IPS-11a (cell line): Measurements from ENCODE around the gene EPHA2.

Source experiments
- H3K4me3 ChIP-seq: one replicate; pipeline ENCODE4 v1.5.1; 2013; ENCODE audit warnings: low read depth, low read length, control low read depth

The EPHA2 gene

DNA sequence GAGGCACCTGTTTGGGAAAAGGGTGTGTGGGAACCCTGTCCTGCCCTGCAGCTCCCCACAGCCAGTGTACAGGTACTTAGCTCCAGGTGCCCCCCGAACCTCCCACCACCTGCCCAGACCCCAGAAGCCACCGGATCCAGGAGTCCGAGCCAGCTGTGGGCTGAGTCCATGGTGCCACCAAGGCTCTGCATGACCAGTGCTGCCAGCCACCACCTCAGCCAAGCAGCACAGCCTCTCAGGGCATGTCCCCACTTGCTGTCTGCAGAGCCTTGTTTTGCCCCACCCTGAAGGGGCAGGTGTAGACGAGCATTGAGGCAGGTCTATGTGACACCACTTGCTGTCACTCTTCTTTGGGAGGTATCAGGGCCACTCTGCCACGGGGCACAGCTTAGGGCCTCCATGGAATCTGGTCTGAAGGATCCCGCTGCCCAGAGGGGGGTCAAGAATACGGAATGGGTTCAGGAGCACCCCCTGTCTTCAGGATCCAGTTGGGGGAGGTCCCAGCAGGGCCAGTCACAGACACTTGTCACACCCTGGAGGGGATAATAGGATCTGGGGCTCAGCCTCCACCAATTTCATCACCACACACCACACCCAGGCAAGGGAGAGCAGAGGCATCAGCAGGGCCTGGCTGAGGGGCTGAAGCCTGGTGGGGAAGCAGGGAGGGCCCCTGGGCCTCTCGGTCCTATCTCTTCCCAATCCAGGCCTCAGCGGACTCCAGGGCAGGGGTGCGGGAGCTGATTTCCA, 28.9 kb upstream of the EPHA2 start:
- no peak overlapping the region for H3K4me3 ChIP-seq

DNA sequence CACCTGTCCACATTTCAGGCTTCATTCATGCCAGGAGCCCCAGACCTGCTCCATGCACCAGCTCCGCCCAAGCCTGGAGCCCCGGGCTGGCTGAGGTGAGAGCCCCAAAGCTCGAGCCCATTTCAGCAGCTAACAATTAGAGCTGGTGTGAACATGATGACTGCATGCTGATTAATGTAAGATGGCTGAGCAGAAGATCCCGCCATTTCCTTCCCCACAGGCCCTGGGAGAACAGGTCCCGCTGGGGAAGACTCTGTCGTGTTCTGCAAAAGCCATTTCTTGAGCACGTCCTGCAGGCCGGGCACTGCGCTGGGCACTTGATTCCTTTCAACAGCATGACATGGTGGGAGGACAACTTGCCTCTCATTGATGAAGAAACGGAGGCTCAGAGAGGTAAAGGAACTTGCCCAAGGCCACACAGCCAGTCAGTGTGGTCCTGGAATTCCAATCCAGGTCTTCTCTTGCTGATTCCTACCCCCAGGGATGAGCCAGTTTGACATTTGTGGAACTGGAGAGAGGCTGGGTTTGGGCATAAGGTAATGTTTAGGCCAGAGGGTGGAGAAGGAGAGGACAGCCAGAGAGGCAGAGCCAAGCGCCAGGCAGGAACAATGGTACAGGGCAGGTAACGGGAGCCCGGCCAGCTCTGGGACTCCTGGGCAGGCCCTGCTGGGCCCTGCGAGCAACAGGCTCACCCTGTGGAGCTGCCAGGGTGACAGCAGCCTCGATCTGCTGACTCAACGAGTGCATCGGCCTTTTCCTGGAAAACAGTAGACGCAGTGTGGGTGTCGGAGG, 28.1 kb upstream of the EPHA2 start:
- H3K4me3 ChIP-seq, result no peak overlapping the region

DNA sequence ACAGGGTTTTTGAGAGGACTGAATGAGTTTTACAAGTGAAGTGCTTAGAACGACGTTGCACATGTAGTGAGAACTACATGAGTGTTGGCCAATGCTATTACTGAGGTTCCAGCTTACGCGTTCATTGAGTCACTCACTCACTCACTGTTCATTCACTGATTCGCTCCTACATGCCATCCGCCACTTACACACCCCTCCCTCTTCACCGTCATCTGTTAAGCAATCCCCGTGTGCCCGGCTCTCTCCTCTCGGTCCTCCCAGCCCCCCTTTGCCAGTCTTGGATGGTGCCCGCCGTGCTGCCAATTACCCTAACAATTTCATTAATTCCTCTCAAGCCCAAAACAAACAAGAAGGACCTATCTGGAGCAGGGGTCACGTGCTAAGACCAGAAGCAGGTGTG, 27.3 kb upstream of the EPHA2 start:
- no peak overlapping the region for H3K4me3 ChIP-seq

DNA sequence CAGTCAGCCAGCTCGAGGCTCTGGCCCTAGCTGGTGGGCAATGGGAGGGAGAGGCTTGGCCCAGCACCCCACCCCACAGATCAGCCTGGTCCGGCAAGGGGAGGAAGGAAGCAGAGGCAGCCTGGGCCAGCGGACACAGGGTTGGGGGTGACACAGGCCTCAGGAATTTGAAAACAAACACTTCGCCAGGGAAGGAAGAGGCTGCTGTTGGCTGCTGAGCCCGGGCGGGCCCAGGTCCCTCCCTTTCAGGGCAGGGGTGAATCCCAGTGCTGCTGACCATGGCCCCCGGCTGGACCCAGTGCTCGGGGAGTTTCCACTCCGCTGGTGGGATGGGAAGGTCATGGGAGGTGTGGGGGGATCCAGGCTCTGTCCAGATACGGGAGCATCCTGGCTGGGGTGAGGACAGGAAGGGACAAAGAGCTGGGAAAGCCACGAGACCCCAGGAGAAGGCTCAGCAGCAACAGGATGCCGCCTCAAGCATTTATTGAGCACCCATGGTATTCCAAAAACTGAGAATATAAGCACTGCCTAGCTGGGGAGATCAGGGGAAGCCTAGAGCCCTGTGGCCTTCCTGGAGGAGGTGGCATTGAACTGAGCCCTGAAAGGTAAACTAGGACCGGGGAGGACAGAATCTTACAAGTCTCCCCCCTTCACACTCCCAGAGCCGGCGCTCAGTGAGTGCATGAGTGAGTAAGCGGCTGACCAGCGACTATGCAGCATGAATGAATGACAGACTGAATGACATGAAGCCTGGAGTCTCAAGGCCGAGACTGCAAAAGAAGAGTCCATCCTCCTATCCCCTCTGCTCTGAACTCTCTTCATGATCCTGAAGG, 26.2 kb upstream of the EPHA2 start:
- H3K4me3 ChIP-seq, result no peak overlapping the region

DNA sequence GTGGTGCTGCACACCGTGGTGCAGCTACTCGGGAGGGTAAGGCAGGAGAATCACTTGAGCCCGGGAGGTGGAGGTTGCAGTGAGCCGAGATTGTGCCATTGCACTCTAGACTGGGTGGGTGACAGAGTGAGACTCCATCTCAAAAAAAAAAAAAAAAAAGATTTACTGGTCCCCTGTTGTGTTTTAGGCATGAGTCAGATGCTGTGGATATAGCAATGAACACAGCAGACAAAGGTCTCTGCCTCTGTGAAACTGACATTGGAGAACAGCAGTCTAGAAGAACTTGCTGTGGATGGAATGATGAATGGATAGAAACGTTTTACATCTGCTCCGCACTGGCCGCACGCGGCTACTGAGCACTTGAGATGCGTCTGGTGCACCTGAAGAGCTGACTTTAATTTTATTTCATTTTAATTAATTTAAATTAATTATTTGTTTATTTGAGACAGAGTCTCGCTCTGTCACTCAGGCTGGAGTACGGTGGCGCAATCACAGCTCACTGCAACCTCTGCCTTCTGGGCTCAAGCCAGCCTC, 24.5 kb upstream of the EPHA2 start:
- no peak overlapping the region for H3K4me3 ChIP-seq

DNA sequence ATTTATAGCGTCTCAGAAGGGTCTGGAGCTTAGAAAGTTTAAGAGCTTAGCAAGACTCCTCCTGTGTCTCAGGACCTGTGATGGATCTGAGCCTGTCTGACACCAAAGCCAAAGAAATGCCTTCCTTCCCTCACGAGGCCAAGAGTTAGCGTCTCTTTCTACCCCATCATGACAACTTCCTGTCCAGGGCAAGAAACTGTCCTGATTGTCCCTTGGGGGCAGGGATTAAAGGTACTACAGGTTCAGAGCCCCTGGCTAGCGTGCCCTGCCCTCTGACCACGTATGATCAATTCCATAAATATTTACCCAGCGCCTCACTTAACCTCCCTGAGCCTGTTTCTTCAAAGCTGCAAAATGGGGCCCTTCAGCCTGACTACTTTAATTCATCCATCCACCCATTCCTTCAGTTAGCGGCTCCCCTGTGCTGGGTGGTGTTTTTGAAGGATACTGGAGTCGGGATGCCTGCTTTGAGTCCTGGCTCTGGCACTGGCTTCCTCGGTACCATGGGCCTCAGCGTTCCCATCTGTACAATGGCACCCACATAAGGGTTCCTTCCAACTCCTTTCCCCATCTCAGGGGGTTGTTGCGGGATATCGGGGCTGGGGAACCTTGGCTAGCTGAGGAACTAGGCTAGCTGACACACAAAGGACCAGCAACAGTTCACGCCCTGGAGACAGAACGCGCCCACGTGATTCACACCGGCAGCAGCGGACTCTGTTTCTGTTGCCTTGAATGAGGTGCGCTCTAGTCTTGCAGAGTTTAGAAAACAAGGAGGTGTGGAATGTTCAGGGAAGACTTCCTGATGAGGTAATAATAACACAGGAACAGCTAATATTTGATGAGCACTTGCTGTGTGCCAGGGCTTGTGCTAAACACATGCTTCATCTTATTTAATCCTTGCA, 23.0 kb upstream of the EPHA2 start:
- no peak overlapping the region for H3K4me3 ChIP-seq

DNA sequence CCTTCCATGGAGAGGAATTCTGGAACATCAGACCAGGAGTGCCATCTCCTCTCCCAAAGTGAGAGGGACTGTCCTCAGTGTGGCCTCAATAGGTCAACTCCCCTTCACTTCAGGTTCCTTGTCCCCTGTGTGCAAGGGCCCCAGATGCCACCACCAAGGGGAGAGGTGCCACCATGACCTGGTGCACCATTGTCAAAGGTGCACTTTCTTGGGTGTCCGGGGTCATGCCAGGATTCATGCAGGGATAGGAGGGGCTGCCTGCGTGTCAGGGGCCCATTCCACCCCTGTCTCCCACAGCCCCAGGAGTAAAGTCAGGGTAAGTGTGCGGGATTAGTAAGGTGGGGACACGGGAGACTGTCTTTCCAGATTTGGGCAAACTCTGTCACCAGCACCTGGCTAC, 21.4 kb upstream of the EPHA2 start:
- no peak overlapping the region for H3K4me3 ChIP-seq

DNA sequence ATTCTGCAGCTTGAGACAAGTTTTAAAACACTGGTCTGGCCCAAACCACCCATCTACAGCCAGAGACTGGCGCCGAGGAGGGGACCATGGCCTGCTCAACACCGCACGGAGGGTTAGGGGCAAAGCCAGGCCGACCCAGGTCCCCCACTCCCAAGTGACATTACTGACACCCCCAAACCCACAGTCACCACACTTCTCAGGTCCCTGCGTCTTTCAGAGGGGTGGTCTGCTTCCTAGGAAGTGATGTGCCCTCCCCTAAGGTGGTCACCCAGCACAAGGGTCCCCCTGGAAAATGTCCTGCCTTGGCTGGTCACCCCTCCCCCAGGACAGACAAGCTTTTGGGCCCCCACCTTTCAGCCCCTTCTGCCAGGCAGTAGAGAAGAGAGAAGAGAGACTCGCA, 20.8 kb upstream of the EPHA2 start:
- no peak overlapping the region for H3K4me3 ChIP-seq

DNA sequence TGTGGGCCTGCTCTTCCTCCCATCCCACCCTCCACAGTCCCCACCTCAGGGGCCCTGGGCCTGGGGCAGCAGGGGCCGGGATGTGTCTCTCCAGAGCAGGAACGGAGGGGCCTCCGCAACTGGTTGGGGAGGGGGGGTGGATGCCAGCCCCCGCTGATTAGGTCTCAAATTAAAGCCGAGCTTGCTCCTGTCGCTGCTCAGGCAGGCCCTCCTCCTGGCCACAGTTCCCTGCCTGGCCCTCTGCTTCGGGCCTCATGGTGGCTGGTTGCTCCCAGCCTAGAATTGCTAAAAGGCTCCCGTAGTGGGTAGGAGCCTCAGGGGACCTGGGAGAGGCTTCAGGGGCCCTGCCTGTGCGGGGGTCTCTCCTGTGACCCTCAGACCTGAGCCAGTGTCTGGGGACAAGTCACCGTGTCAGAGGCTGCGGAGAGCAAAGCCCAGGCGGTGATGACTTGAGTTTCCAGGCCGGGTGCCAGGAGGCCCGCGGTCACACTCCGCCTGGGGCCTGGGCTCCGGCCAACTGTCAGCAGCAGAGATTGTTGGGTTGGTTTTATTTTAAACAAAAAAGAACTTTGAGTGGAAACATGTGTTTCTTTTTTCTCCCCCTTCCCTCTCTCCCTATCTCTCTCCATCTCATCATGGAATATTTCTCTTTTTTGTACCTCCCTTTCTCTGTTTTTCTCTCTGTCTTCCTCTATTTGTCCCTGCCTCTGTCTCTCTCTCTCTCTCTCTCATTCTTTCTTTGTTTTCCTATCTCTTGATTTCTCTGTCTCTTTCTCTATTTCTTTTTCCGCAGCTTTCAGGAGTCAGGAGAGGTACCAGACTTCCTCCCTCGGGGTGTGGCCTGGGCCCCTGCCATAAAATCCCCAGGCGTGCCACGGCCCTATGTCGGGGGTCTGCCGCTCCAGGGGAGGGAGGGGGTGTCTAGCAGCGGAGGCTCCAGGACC, 20.0 kb upstream of the EPHA2 start:
- H3K4me3 ChIP-seq, result no peak overlapping the region

DNA sequence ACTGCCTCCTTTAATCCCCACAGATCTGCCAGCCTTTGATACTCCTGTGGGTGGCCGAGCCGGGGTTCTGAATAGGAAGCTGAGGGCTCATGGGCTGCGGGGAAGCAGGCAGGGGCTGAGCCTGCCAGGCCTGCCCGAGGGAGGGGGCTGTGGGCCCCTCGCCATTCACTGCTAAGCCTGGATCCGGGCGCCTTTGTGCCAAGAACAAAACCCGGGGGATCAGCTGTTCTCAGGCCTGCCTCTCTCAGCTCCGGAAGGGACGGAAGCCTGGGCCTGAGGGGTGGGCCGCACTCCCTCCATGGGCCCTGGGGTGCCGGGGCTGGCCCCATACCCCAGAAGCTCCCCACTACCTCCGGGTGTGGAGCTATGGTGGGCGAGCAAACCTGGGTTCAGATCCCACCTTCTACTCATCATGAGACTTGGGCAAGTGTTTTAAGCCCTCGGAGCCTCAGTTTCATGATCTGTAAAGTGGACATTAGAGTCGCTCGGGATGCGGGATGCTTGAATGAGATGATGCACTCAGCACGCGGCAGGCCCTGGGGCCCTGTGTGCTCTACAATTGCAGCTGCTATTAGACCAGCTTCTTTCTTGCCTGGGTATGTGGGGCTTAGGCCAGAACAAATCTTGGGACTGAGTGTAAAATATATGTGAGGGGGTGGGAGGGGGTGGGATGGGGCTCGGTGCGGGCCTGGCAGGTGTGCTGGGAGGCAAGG, 19.2 kb upstream of the EPHA2 start:
- no peak overlapping the region for H3K4me3 ChIP-seq

DNA sequence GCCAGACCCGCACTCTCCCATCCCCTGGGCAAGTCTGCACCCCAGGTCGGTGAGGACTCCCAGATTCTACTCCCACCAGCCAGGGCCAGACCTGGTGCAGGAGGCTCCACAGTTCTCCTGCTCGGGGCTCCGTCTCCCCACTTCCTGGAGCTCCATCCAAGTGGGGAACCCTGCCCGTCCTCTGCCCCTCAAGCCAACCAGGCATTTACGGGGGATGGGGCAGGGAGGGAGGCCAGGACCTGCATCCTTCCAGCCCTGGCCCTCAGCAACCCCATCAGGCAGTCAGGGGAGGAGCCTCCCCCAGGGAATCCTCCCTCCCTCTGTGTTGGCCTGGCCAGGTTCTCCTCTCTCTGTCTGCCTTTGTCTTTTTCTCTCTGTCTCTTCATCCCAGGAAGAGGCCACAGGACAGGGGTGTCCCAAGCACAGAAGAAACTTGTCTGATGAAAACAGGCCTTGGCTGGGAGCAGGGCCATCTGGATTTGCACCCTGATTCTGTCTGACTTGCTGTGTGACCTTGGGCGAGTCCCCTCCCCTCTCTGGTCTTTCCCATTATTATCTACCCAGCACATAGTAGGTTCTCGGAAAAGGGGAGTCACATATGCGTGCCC, 18.5 kb upstream of the EPHA2 start:
- no peak overlapping the region for H3K4me3 ChIP-seq

DNA sequence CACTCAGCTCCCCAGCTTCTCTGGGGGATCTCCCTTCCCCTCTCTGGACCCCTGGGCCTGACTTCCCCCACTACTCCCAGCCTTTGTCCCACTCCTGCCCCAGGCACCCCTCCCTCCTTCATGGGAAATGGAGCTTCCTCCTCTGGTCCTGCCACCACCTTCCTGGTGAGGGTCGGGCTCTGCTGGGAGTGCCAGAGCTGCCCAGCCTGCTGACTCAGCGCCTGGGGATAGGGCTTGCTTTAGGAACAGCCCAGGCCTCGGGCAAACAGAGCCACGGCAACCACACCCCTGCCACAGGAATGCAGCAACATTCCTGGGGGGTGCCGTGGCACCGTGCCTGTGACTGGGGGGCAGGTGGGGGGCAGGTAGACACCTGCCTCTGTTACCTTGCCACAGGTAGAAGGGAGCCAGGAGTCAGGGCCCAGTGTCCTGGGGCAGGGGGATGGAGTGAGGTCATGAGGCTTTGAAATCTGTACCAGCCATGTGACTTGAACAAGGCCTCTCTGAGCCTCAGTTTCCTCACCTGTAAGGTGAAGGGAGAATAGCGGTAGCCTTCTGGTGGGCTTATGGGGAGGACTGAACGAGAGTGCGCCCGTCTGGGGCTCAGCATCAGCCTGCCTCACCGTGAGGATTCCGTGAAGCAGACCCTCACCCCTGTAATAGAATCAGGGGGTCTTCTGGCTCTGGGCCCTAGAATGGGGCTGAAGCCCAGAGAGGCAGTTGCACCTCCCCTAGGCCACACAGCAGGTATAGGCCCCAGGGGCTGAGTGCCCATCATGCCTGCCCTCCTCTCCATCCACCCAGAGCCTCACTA, 17.8 kb upstream of the EPHA2 start:
- no peak overlapping the region for H3K4me3 ChIP-seq

DNA sequence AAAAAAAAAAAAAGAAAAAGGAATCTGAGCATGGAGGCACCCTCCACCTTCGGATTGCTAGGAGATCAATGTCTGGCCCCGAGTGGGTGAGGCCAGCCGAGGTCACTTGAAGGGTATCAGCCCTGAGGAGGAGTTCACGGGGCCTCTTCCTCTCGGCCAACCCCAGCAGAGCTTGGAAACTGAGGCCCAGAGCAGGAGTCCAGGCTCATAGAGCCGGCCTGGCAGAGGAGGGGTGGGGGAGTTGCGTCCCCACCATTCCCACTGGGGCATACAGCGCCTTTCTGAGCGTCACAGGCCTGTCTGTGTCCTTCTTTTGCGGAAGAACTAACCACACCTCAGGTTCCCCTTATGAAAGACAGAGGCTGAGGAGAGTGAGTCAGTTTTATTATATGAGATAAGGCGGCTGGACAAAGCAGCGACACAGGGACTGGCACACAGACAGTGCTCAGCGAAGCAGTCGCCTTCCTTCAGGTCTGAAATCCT, 17.1 kb upstream of the EPHA2 start:
- H3K4me3 ChIP-seq, result no peak overlapping the region

DNA sequence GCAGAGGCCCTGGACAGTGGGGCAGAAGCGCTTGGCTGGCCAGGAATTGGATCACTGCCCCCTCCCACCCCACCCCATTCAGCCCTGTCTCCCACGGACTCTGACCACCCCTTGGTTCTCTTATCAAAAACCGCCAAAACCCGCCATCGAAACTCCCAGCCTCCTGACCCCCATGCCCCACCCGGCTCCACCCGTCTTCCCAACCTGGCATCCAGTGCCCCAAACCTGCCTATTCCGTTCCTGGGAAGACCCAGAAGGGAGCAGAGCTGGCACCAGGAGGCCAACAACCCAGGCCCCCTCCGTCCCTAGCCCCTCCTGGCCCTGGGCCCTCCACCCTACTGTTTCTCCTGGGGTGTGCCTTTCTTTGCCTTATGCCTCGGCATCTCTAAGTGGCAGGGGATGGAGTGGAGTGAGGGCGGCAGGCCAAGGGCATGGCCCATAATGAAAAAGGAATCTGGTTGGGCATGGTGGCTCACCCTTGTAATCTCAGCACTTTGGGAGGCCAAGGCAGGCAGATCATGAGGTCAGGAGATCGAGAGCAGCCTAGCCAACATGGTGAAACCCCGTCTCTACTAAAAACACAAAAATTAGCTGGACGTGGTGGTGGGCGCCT, 16.5 kb upstream of the EPHA2 start:
- H3K4me3 ChIP-seq, result no peak overlapping the region

DNA sequence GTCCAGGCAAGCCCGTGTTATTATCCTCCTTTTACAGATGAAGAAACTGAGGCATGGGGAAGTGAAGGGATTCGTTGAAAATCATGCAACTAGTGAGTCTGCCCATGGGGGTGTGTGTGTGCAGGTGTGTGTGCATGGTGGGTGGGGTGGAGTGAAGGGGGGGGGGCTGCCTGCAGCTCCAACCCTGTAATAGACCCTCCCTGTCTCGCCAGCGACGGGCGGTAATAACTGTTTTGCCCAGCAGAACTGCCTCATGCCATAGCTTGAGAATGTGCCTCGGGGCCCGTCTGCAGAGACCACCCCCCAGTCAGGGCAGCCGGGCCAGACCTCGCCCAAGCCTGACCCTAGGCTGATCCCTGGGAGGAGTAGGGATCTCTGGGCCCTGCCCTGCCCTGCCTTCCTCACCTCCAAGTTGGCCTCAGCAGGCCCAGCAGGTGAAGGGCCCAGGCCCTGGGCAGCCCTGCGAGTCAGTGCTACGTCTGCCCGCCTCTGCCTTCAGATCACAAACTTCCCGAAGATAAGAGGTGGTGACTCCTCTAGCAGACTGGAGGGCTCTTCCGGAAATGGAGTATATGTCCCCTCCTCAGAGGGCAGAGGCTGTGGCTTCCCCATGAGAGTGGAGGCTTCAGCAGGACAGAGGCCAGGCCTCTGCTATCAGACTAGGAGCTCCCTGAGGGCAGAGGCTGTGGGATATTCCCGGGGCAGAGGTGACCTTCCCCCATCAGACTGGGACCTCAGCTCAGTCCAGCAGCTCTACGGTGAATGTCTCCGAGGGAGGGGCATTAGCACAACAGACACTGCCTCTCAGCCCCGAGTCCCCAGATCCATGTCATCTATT, 15.7 kb upstream of the EPHA2 start:
- no peak overlapping the region for H3K4me3 ChIP-seq

DNA sequence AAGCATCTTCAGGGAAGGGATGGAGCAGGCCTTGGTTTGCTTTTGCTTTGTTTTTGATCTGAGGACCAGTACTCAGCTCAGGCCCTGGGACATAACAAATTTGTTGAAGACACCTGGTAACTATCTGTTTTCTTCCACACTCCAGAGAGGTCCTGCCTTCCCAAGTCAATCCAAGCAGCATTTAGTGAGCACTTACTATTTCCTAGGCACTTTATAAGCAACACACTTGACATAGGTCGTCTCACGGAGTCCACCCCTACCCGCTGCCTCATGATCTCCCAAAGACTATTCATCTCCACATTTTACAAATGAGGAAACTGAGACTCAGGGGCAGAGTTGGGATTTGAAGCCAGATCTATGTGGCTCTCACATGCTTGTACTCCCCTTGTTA, 14.4 kb upstream of the EPHA2 start:
- no peak overlapping the region for H3K4me3 ChIP-seq
